Effector memory CD8-positive, alpha-beta T cell (primary cell): ENCODE measurements around the gene SPNS2.
A peak's percentile ranks its signal among the peaks of the same experiment; 100 is the strongest.

Experiments used
- ATAC-seq: fragments of 150-1000 bp; cut with Tn5 transposase; replicated peaks from 2 replicates; pipeline ENCODE4 v1.10.0; 2021; ENCODE audit warnings: mild to moderate bottlenecking, moderate library complexity
- DNase-seq, 3 experiments: peaks; one replicate each; pipeline ENCODE4 v3.0.0; 2021
- H3K27ac Mint-ChIP-seq, 2 donors: one replicate each; pipeline ENCODE4 v1.8.0; 2022; ENCODE audit warnings: mild to moderate bottlenecking in 2 of 2, mixed read lengths in 2 of 2, moderate library complexity in 2 of 2
- H3K27me3 Mint-ChIP-seq, 2 donors: one replicate each; pipeline ENCODE4 v1.8.0; 2022; ENCODE audit warnings: mixed read lengths in 2 of 2
- H3K36me3 Mint-ChIP-seq: one replicate; pipeline ENCODE4 v1.8.0; 2022; ENCODE audit warnings: mild to moderate bottlenecking, moderate library complexity, mixed read lengths; ENCODE audit not compliant: insufficient read depth
- H3K4me1 Mint-ChIP-seq, 2 donors: one replicate each; pipeline ENCODE4 v1.8.0; 2022; ENCODE audit warnings: low read depth in 2 of 2, mixed read lengths in 2 of 2
- H3K4me3 Mint-ChIP-seq, 2 donors: one replicate each; pipeline ENCODE4 v1.8.0; 2022; ENCODE audit warnings: mild to moderate bottlenecking in 2 of 2, mixed read lengths in 2 of 2, moderate library complexity in 2 of 2
- H3K9me3 Mint-ChIP-seq, 2 donors: one replicate each; pipeline ENCODE4 v1.8.0; 2022; ENCODE audit warnings: mixed read lengths in 2 of 2

The SPNS2 gene

DNA sequence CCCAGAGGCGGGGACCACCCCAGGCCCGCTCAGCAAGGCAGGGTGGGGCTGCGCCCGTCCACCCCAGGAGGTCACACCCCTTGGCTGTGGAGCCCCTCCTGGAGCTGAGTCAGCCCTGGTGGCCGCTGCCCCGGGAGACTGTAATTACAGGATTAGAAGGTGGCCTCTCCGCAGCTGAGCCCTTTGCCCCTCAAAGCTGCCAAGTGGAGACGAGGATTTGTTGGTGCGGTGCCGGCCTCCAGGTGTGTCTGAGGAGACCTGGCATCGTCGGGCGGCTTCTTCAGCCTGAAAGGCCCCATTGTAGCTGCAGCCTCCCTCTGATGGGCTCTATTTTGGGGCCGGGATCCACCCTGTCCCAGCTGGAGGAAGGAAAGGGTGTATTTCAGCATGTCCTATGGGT, 22.7 kb upstream of the SPNS2 start:
- Mint-ChIP-seq H3K4me1 (peaks cover 4 to 8% of the 10 kb centered on the region in 2 donors), H3K27me3 (no peaks in the 10 kb centered on the region), H3K4me3 (no peak overlapping the region), H3K9me3 (no peaks in the 10 kb centered on the region), H3K27ac (peak overlapping the region in 1 of 2 donors; percentile 45), H3K36me3 (peaks cover 2% of the 10 kb centered on the region)
- no peak for DNase-seq
- no peak for ATAC-seq

GRCh38 chr17:4476511-4477070, 22.1 kb upstream of the SPNS2 start:
- Mint-ChIP-seq H3K4me3 (no peak overlapping the region), H3K27ac (peak overlapping the region in 1 of 2 donors; percentile 45), H3K27me3 (no peaks in the 10 kb centered on the region), H3K9me3 (no peaks in the 10 kb centered on the region), H3K4me1 (peaks cover 10 to 14% of the 10 kb centered on the region in 2 donors), H3K36me3 (peaks cover 2% of the 10 kb centered on the region)
- DNase-seq: no peak
- no peak for ATAC-seq

GRCh38 chr17:4477255-4477791, 21.4 kb upstream of the SPNS2 start:
- DNase-seq (no peak), ATAC-seq (no peak)
- H3K4me1 Mint-ChIP-seq: peaks cover 14 to 17% of the 10 kb centered on the region in 2 donors
- H3K4me3 Mint-ChIP-seq: no peak overlapping the region
- peaks cover 2% of the 10 kb centered on the region for H3K36me3 Mint-ChIP-seq
- H3K27me3 Mint-ChIP-seq: no peaks in the 10 kb centered on the region
- H3K9me3 Mint-ChIP-seq: no peaks in the 10 kb centered on the region
- no peak overlapping the region for H3K27ac Mint-ChIP-seq

DNA sequence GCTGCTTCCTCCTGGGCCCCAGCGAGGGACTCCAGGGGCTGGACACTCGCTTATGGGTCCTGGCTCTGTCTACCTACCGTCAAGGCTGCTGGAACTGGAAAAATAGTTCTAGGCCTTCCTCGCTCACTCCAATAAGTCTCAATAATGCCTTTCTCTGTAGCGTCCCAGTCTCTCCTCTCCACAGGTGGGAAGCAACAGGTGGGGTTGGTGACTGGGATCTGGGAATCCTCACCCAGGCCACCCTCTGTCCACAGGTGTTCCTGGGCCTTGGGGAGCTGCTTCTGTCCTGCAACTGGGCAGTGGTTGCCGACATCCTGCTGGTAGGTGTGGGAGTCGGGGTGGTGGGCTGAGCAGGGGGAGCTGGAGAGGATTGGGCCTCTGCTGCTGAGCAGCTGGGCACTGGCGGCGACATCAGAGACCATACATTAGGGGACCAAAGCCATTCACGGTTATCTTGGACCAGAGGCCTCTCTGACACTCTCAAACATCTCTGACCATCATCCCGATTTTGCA, 20.3 kb upstream of the SPNS2 start:
- Mint-ChIP-seq H3K27me3 (no peaks in the 10 kb centered on the region), H3K4me1 (peaks cover 21 to 24% of the 10 kb centered on the region in 2 donors), H3K36me3 (no peaks in the 10 kb centered on the region), H3K4me3 (no peak overlapping the region), H3K27ac (no peak overlapping the region), H3K9me3 (no peaks in the 10 kb centered on the region)
- ATAC-seq (no peak), DNase-seq (no peak)

GRCh38 chr17:4479340-4479981, 19.2 kb upstream of the SPNS2 start:
- Mint-ChIP-seq H3K36me3 (no peaks in the 10 kb centered on the region), H3K9me3 (no peaks in the 10 kb centered on the region), H3K4me1 (peaks cover 25 to 29% of the 10 kb centered on the region in 2 donors), H3K4me3 (peak overlapping the region in 1 of 2 donors; percentile 80), H3K27ac (peak overlapping the region; percentile 38 to 86), H3K27me3 (no peaks in the 10 kb centered on the region)
- ATAC-seq (no peak), DNase-seq (no peak)

DNA sequence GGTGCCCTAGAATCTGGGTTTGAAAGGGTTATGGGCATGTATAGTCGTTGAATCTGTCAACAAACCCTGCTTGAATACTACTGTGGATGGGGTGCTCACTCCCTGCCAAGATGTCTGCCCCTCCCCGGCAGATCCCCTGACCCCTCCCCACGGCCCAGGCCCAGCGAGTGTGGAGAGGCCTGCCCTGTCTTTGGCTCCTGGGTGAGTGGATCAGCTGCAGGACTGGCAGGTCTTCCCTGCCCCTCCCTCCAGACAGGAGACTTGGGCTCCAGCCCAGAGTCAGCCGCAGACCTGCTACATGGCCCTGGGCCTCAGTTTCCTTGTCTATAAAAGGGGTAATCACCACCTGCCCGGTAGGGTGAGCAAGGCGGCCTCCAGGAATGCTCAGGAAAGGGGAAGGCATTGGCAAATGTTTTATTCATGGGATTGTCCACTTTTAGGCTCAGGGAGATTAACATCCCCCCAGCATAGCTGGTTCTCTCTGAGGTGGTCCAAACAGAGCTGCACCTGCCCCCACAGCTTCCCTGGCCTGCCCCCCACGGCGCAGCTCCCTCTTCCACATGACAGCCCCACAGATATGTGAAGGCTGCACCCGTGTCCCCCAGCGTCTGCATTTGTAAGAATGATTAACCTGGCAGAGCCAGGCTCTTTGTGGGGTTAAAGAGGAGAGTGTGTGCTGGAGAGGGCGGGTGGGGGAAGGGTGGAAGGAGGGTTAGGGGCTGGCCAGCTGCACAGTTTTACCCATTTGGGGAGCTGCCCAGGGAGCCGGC, 18.5 kb upstream of the SPNS2 start:
- no peaks in the 10 kb centered on the region for H3K27me3 Mint-ChIP-seq
- peak overlapping the region; percentile 86 to 96 for H3K27ac Mint-ChIP-seq
- ATAC-seq: no peak
- peak overlapping the region; percentile 17 to 80 for H3K4me3 Mint-ChIP-seq
- H3K9me3 Mint-ChIP-seq: no peaks in the 10 kb centered on the region
- DNase-seq: no peak
- H3K4me1 Mint-ChIP-seq: peaks cover 31 to 35% of the 10 kb centered on the region in 2 donors
- no peaks in the 10 kb centered on the region for H3K36me3 Mint-ChIP-seq

DNA sequence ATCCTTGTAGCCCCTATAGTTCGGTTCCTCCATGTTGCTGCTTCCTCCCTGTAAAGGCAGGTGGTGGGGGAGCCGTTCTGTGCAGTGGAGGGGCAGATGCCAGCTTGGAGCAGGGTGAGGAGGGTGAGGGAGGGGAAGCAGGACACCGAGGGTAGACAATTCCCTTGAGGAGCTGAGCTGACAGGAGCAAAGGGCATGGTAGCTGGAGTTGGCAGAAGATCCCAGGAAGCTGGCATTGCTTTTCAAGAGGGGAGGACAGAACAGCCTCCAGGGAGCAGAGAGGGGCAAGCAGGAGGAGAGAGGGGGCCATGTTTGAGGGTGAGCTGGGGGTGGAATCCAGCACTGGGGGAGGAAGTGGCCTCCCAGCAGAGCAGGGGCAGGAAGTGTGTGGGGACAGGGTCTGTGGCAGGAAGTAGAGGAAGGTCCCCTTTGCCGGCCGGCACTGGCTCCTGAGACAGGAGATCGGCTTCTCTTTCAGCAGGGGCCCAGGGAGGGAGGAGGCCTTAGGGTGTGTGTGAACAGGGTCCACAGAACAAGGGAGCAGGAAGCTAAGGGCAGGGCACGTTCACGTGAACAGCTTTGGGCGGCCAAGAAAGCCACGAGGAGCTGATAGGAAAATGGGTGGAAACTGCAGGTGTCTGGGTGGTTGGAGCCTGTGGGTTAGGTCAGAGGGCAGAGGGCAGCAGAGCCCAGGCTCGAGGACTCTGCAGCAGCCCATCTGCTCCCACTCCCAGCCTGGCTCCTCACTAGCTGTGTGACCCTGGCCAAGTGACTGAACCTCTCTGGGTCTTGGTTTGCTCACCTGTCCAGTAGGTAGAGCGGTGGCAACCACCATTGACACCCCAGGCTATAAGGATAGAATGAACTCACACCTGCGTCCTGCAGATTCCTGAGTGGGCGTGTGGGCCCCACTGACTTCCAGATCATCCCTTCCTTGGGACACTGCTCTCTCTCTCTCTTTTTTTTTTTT, 17.5 kb upstream of the SPNS2 start:
- ATAC-seq: peak; percentile 83
- peak overlapping the region; percentile 76 to 80 for H3K4me3 Mint-ChIP-seq
- peaks cover 40 to 43% of the 10 kb centered on the region in 2 donors for H3K4me1 Mint-ChIP-seq
- H3K27ac Mint-ChIP-seq: peak overlapping the region; percentile 86 to 96
- no peaks in the 10 kb centered on the region for H3K27me3 Mint-ChIP-seq
- H3K36me3 Mint-ChIP-seq: no peaks in the 10 kb centered on the region
- H3K9me3 Mint-ChIP-seq: no peaks in the 10 kb centered on the region
- peak in 2 of 3 experiments; percentile 14 to 26 for DNase-seq

DNA sequence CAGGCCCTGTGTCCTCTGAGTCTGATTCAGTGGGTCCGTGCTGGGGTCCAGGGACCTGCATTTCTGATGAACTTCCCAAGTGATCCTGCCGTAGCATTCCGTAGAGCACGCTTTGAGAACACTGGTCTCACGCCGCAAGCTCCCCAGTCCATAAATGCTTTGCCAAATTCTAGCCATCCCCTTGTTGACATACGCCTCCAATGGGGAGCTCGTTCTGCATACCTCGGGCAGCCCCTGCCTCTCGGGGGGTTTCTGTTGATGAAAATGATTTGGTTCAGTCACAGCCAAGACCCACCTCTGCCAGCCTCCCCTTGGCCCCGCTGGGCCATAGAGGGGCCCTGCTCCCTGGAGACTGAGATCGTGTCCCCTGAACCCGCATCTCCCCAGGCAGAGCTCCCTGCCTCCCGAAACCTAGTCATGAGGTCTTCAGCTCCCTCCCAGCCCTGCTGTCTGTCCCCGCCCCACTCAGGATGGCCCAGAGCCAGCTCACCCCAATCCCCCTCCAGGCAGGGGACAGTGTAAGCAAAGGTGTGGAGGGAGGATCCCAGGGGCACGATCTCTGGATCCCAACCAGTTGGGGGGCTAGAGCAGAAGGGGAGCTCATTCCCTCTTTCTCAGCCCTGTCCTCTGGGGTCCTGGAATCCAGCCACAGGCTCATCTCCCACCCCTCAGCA, 16.2 kb upstream of the SPNS2 start:
- Mint-ChIP-seq H3K27me3 (no peaks in the 10 kb centered on the region), H3K4me3 (peak overlapping the region in 1 of 2 donors; percentile 76), H3K36me3 (no peaks in the 10 kb centered on the region), H3K9me3 (no peaks in the 10 kb centered on the region), H3K4me1 (peaks cover 49 to 50% of the 10 kb centered on the region in 2 donors), H3K27ac (peak overlapping the region; percentile 19 to 86)
- ATAC-seq: no peak
- DNase-seq: no peak

DNA sequence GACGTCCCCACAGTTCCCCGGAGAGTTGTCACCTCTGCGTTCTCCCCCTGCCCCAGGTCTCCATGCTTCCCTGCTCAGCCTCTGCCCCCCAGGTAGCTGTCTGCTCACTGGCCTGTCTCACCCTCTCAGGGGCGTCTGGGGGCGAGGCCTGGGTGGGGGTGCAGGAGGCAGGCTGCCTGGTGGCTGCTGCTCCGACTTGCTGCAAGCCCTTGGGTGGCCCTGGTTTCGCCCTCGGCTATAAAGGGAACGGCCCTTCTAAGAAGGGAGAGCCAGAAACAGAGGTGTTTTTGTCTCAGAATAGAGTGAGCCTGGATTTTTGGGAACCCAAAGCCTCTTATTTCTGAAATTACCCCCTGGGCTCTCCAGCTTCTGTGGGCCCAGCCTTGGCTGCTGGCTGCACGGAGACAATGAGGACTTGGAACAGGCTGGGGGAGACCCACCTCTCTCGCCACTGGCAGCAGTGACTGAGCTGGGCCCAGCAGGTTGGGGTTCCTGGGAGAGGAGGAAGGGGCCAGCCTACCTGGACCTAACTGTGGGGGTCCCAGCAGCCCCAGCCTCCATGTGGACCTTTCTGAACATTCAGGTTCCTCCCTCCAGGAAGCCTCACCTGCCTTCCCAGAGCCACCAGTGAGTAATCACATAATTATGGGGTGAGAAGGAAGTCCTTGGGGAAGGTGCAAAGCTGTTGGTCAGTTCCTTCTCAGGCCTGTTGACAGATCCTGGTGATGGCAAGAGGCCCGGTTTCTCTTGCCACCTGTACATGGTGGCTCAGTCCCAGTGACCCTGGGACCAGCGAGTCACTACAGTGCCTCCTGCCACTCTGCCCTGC, 15.5 kb upstream of the SPNS2 start:
- Mint-ChIP-seq H3K4me3 (no peak overlapping the region), H3K27me3 (no peaks in the 10 kb centered on the region), H3K9me3 (no peaks in the 10 kb centered on the region), H3K27ac (peak overlapping the region; percentile 67 to 86), H3K4me1 (peaks cover 49 to 51% of the 10 kb centered on the region in 2 donors), H3K36me3 (no peaks in the 10 kb centered on the region)
- DNase-seq: no peak
- ATAC-seq: no peak

DNA sequence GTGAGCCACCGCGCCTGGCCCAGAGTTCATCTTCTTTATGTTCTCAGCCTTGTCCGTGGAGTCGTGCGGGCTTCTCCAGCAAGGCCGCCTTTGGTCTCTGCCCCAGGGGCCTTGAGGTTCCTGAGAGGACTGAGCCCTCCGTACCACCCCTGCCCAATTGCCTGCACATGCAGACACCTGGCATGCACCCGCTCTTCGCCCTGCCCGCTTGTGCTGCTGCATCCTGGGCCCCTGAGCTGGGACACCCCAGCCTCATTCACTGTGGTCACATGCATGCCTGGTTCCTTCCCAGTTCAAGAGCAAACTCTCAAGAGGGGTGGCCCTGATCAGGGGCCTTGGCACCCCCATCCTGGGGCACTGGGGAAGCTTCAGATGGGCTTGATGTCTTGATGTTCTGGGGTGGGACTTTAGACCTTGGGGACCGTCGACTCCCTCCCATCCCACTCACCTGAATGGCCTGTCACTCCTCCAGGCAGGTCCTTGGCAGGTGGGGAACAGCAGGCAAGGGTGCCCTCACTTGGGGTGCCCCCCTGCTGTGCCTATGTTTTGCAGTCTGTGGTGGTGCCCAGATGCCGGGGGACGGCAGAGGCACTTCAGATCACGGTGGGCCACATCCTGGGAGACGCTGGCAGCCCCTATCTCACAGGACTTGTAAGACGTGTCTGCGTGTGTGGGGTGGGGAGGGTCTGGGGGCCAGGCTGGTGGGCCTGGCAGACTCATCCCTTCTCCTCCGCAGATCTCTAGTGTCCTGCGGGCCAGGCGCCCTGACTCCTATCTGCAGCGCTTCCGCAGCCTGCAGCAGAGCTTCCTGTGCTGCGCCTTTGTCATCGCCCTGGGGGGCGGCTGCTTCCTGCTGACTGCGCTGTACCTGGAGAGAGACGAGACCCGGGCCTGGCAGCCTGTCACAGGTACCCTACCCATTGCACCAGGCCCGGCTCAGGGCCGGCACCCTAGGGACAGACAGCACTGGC, 12.7 kb upstream of the SPNS2 start:
- H3K4me3 Mint-ChIP-seq: peak overlapping the region; percentile 91 to 93
- H3K36me3 Mint-ChIP-seq: no peaks in the 10 kb centered on the region
- H3K27ac Mint-ChIP-seq: peak overlapping the region; percentile 88 to 96
- H3K4me1 Mint-ChIP-seq: peaks cover 44 to 45% of the 10 kb centered on the region in 2 donors
- DNase-seq (peak; percentile 32 to 42 (median 38)), ATAC-seq (peak; percentile 93)
- H3K9me3 Mint-ChIP-seq: no peaks in the 10 kb centered on the region
- no peaks in the 10 kb centered on the region for H3K27me3 Mint-ChIP-seq

GRCh38 chr17:4487296-4487695, 11.4 kb upstream of the SPNS2 start:
- Mint-ChIP-seq H3K27me3 (no peaks in the 10 kb centered on the region), H3K4me1 (peaks cover 32 to 38% of the 10 kb centered on the region in 2 donors), H3K9me3 (no peaks in the 10 kb centered on the region), H3K4me3 (peak overlapping the region; percentile 91 to 93), H3K27ac (peak overlapping the region; percentile 88 to 96), H3K36me3 (no peaks in the 10 kb centered on the region)
- DNase-seq (no peak), ATAC-seq (no peak)
